H9 (cell line): ENCODE results near the gene DGCR2. TPM values are rescaled to one million over a fixed set of nuclear protein-coding genes. Genes with fewer than 3 reads are reported as not detected.
"Not testable (repeated sequence)": the region's sequence is repeated elsewhere in the genome, so short reads cannot be mapped to it uniquely, and the experiment has no call there.

Experiments
- DNase-seq: peaks from one replicate; pipeline ENCODE4 v3.0.0-alpha.2; 2017
- H2AFZ ChIP-seq: one replicate; pipeline ENCODE4 v1.6.1; 2013; ENCODE audit warnings: mild to moderate bottlenecking, low read length, control low read depth, moderate library complexity
- H2AK5ac ChIP-seq: 2 replicates; pipeline ENCODE4 v1.6.1; 2013; ENCODE audit warnings: low read length, control low read depth, mixed read lengths; ENCODE audit not compliant: insufficient read length
- H2BK120ac ChIP-seq: one replicate; pipeline ENCODE4 v1.6.1; 2013; ENCODE audit warnings: low read depth, mild to moderate bottlenecking, low read length, control low read depth, inconsistent platforms; ENCODE audit not compliant: poor library complexity, severe bottlenecking
- H2BK12ac ChIP-seq: 2 replicates; pipeline ENCODE4 v1.6.1; 2013; ENCODE audit warnings: low read length, control low read depth, mixed read lengths, low read depth; ENCODE audit not compliant: insufficient read length
- H2BK15ac ChIP-seq: 2 replicates; pipeline ENCODE4 v1.6.1; 2013; ENCODE audit warnings: low read depth, low read length, control low read depth
- H2BK20ac ChIP-seq: one replicate; pipeline ENCODE4 v1.6.1; 2013; ENCODE audit warnings: low read depth, mild to moderate bottlenecking, low read length, control low read depth, inconsistent platforms; ENCODE audit not compliant: poor library complexity, severe bottlenecking
- H2BK5ac ChIP-seq: 2 replicates; pipeline ENCODE4 v1.6.1; 2013; ENCODE audit warnings: low read length, control low read depth, mixed read lengths; ENCODE audit not compliant: insufficient read length
- H3K14ac ChIP-seq: 2 replicates; pipeline ENCODE4 v1.6.1; 2013; ENCODE audit warnings: low read length, control low read depth; ENCODE audit not compliant: insufficient read depth
- H3K18ac ChIP-seq: 2 replicates; pipeline ENCODE4 v1.6.1; 2013; ENCODE audit warnings: low read depth, mild to moderate bottlenecking, mixed read lengths, low read length, control low read depth; ENCODE audit not compliant: insufficient read length
- H3K23ac ChIP-seq: 2 replicates; pipeline ENCODE4 v1.6.1; 2013; ENCODE audit warnings: low read length, control low read depth, mixed read lengths, low read depth; ENCODE audit not compliant: insufficient read length
- H3K23me2 ChIP-seq: 2 replicates; pipeline ENCODE4 v1.6.1; 2013; ENCODE audit warnings: low read depth, mild to moderate bottlenecking, mixed read lengths, low read length, control low read depth; ENCODE audit not compliant: insufficient read length, poor library complexity, severe bottlenecking
- H3K27ac ChIP-seq: 2 replicates; pipeline ENCODE4 v1.5.1; 2013; ENCODE audit warnings: low read length, control low read depth, mixed read lengths, low read depth; ENCODE audit not compliant: insufficient read length
- H3K27me3 ChIP-seq: 2 replicates; pipeline ENCODE4 v1.6.1; 2013; ENCODE audit warnings: low read length, control low read depth, inconsistent platforms; ENCODE audit not compliant: insufficient read depth
- H3K4ac ChIP-seq: 2 replicates; pipeline ENCODE4 v1.6.1; 2013; ENCODE audit warnings: low read depth, mild to moderate bottlenecking, control low read depth, inconsistent platforms, low read length, moderate library complexity
- H3K4me1 ChIP-seq: 2 replicates; pipeline ENCODE4 v1.6.1; 2013; ENCODE audit warnings: low read length, control low read depth, inconsistent platforms; ENCODE audit not compliant: insufficient read depth
- H3K4me2 ChIP-seq: 2 replicates; pipeline ENCODE4 v1.6.1; 2013; ENCODE audit warnings: low read length, control low read depth, mixed read lengths; ENCODE audit not compliant: insufficient read length, insufficient read depth
- H3K56ac ChIP-seq: 2 replicates; pipeline ENCODE4 v1.6.1; 2013; ENCODE audit warnings: low read depth, mild to moderate bottlenecking, mixed read lengths, low read length, control low read depth; ENCODE audit not compliant: insufficient read length
- H3K79me1 ChIP-seq: 2 replicates; pipeline ENCODE4 v1.6.1; 2013; ENCODE audit warnings: low read depth, mild to moderate bottlenecking, moderate library complexity, low read length, control low read depth, inconsistent platforms; ENCODE audit not compliant: insufficient read depth, poor library complexity, severe bottlenecking
- H3K79me2 ChIP-seq: 2 replicates; pipeline ENCODE4 v1.6.1; 2013; ENCODE audit warnings: low read length, control low read depth, inconsistent platforms; ENCODE audit not compliant: insufficient read depth
- H3K9ac ChIP-seq: 2 replicates; pipeline ENCODE4 v1.6.1; 2013; ENCODE audit warnings: low read length, control low read depth, mixed read lengths; ENCODE audit not compliant: insufficient read length; ENCODE audit errors: extremely low read depth
- H3K9me3 ChIP-seq: one replicate; pipeline ENCODE4 v1.6.1; 2013; ENCODE audit warnings: low read depth, low read length, inconsistent platforms; ENCODE audit not compliant: control insufficient read depth
- H3T11ph ChIP-seq: one replicate; pipeline ENCODE4 v1.6.1; 2013; ENCODE audit warnings: mild to moderate bottlenecking, low read length, control low read depth, inconsistent platforms
- H4K20me1 ChIP-seq: one replicate; pipeline ENCODE4 v1.6.1; 2013; ENCODE audit not compliant: control insufficient read depth, insufficient read length, insufficient read depth
- H4K5ac ChIP-seq: 2 replicates; pipeline ENCODE4 v1.6.1; 2013; ENCODE audit warnings: low read depth, mild to moderate bottlenecking, mixed read lengths, low read length, control low read depth; ENCODE audit not compliant: insufficient read length
- H4K8ac ChIP-seq: replicated peaks from 2 replicates; pipeline ENCODE4 v1.6.1; 2013; ENCODE audit warnings: low read length, control low read depth, mixed read lengths, low read depth; ENCODE audit not compliant: insufficient read length
- H4K91ac ChIP-seq: 2 replicates; pipeline ENCODE4 v1.6.1; 2013; ENCODE audit warnings: low read depth, mild to moderate bottlenecking, moderate library complexity, mixed read lengths, low read length, control low read depth; ENCODE audit not compliant: insufficient read length
- H3K27ac Mint-ChIP-seq, 3 experiments: 2 replicates in 2 of 3; 3 replicates in 1 of 3; pipeline ENCODE4 v1.8.0; 2020 to 2021; ENCODE audit warnings: mixed read lengths in 3 of 3, mild to moderate bottlenecking in 1 of 3, moderate library complexity in 1 of 3
- H3K27me3 Mint-ChIP-seq: 2 replicates; pipeline ENCODE4 v1.8.0; 2021; ENCODE audit warnings: low read depth, mild to moderate bottlenecking, moderate library complexity, mixed read lengths
- H3K36me3 Mint-ChIP-seq, 3 experiments: 2 replicates in 2 of 3; 3 replicates in 1 of 3; pipeline ENCODE4 v1.8.0; 2020 to 2021; ENCODE audit warnings: low read depth in 3 of 3, mixed read lengths in 3 of 3; ENCODE audit not compliant: insufficient read depth in 1 of 3
- H3K4me1 Mint-ChIP-seq, 2 experiments: 2 replicates each; pipeline ENCODE4 v1.8.0; 2020; ENCODE audit warnings: mixed read lengths in 2 of 2
- H3K4me3 Mint-ChIP-seq, 2 experiments: 2 replicates in 1 of 2; 3 replicates in 1 of 2; pipeline ENCODE4 v1.8.0; 2020 to 2021; ENCODE audit warnings: mild to moderate bottlenecking in 2 of 2, mixed read lengths in 2 of 2, moderate library complexity in 1 of 2
- H3K9me3 Mint-ChIP-seq, 2 experiments: 2 replicates in 1 of 2; 3 replicates in 1 of 2; pipeline ENCODE4 v1.8.0; 2020; ENCODE audit warnings: mild to moderate bottlenecking in 2 of 2, mixed read lengths in 2 of 2, moderate library complexity in 1 of 2
- WGBS: extraction: QIAGEN DNeasy Blood & Tissue Kit; methylation state at CpG from one replicate; pipeline ENCODE4 v1.1.7; 2013; ENCODE audit warnings: missing lambda C conversion rate, low lambda C conversion rate, mixed read lengths; ENCODE audit not compliant: insufficient read length; ENCODE audit errors: extremely low coverage; 5-methylcytosine and 5-hydroxymethylcytosine counted together
- total RNA-seq: library from RNA; stranded (reverse); gene quantifications from 2 replicates; pipeline ENCODE4 v1.2.1, GENCODE V29; 2021

Gene DGCR2
- total RNA-seq, 1 experiment from 2014 or later, result 47.2 TPM

- H3K27me3 ChIP-seq, H3K23me2 ChIP-seq, H3K4me2 ChIP-seq, H2BK20ac ChIP-seq, H3K27ac ChIP-seq, H3K14ac ChIP-seq, H3K79me1 ChIP-seq, H2BK5ac ChIP-seq, H3T11ph ChIP-seq, H3K4me1 ChIP-seq, H2AK5ac ChIP-seq, H2BK15ac ChIP-seq, H3K9me3 Mint-ChIP-seq, H3K56ac ChIP-seq, H4K5ac ChIP-seq, H2BK12ac ChIP-seq, H4K20me1 ChIP-seq, H3K18ac ChIP-seq, H3K4ac ChIP-seq, H3K23ac ChIP-seq, DNase-seq, H3K9me3 ChIP-seq, H3K9ac ChIP-seq, H2BK120ac ChIP-seq, H4K91ac ChIP-seq, H3K4me1 Mint-ChIP-seq, H3K27ac Mint-ChIP-seq, H3K79me2 ChIP-seq, H2AFZ ChIP-seq, H3K36me3 Mint-ChIP-seq, H4K8ac ChIP-seq, H3K4me3 Mint-ChIP-seq: not testable (repeated sequence)
- WGBS, result no CpG with 5 or more reads among the region's 5 CpGs
- H3K27me3 Mint-ChIP-seq, result peaks cover 52% of the 10 kb centered on the region
Observed at GRCh38 chr22:19028060-19028455, 94.2 kb downstream of the DGCR2 start.

- H4K8ac ChIP-seq, H3K27ac ChIP-seq, H2AK5ac ChIP-seq, H2AFZ ChIP-seq, H3K23me2 ChIP-seq, H3K14ac ChIP-seq, H2BK120ac ChIP-seq, H3K18ac ChIP-seq, H2BK20ac ChIP-seq, H3K4me2 ChIP-seq, H3K27me3 ChIP-seq, H3K9me3 ChIP-seq, H2BK15ac ChIP-seq, H3K79me1 ChIP-seq, H3K23ac ChIP-seq, H2BK12ac ChIP-seq, H2BK5ac ChIP-seq, H3K36me3 Mint-ChIP-seq, H3K56ac ChIP-seq, H4K91ac ChIP-seq, H4K20me1 ChIP-seq, H3K4me3 Mint-ChIP-seq, H3K4ac ChIP-seq, H3T11ph ChIP-seq, DNase-seq, H3K27ac Mint-ChIP-seq, H3K79me2 ChIP-seq, H3K4me1 ChIP-seq, H3K4me1 Mint-ChIP-seq, H3K9ac ChIP-seq, H4K5ac ChIP-seq, H3K9me3 Mint-ChIP-seq: not testable (repeated sequence)
- H3K27me3 Mint-ChIP-seq, result peaks cover 47% of the 10 kb centered on the region
- WGBS, result no CpG with 5 or more reads among the region's 8 CpGs
Observed at GRCh38 chr22:19027371-19028059, 94.7 kb downstream of the DGCR2 start.
